HCT116 (cell line): ENCODE measurements around the gene PCYT1B.

ENCODE experiments used
- CEBPB ChIP-seq: IDR thresholded peaks from 2 replicates; pipeline ENCODE4 v1.6.1; 2012; ENCODE audit warnings: low read depth
- EGR1 ChIP-seq: IDR thresholded peaks from 2 replicates; pipeline ENCODE4 v1.6.1; 2012; ENCODE audit warnings: low read depth
- RAD21 ChIP-seq: IDR thresholded peaks from 2 replicates; pipeline ENCODE4 v1.6.1; 2012; ENCODE audit warnings: low read depth, mild to moderate bottlenecking
- SP1 ChIP-seq: IDR thresholded peaks from 2 replicates; pipeline ENCODE4 v1.6.1; 2012; ENCODE audit warnings: low read depth
- ZFX ChIP-seq: fragments of 450-650 bp; IDR thresholded peaks from 2 replicates; pipeline ENCODE4 v1.6.1; 2017
- TF ChIP-seq, protein P1 (sequence below), 3 experiments: fragments of 200-600 bp in 1 of 3; sonication (generic) in 1 of 3; IDR thresholded peaks in 2 of 3; conservative IDR thresholded peaks in 1 of 3; 2 replicates each; pipeline ENCODE4 v1.5.1; 2012 to 2017; ENCODE audit warnings: low read depth in 2 of 3, low read length in 2 of 3, antibody characterized with exemption in 1 of 3, borderline replicate concordance in 1 of 3, control low read depth in 1 of 3, mild to moderate bottlenecking in 1 of 3, mixed read lengths in 1 of 3, mixed run types in 1 of 3, moderate library complexity in 1 of 3; ENCODE audit not compliant: insufficient read depth in 1 of 3

DNA sequence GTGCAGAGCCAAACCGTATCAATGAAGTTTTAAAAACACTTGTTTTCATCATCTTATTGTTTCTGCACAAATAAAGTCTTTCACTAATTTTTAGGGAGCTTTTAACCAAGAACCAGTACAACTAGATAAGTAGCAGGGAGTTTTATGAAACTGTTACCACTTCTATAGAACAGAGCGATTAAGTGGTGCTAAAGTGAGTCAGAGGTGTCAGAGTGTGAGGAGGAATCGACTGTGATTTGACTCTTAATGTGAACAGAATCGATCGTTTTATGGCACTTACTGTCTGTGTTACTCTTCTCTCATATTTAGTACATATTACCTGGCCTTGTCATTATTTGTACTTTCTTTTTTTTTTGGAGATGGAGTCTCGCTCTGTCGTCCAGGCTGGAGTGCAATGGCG, 138.8 kb downstream of the PCYT1B start:
- TF ChIP-seq EGR1 = no peak
- TF ChIP-seq, protein P1, sequence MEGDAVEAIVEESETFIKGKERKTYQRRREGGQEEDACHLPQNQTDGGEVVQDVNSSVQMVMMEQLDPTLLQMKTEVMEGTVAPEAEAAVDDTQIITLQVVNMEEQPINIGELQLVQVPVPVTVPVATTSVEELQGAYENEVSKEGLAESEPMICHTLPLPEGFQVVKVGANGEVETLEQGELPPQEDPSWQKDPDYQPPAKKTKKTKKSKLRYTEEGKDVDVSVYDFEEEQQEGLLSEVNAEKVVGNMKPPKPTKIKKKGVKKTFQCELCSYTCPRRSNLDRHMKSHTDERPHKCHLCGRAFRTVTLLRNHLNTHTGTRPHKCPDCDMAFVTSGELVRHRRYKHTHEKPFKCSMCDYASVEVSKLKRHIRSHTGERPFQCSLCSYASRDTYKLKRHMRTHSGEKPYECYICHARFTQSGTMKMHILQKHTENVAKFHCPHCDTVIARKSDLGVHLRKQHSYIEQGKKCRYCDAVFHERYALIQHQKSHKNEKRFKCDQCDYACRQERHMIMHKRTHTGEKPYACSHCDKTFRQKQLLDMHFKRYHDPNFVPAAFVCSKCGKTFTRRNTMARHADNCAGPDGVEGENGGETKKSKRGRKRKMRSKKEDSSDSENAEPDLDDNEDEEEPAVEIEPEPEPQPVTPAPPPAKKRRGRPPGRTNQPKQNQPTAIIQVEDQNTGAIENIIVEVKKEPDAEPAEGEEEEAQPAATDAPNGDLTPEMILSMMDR (IDR thresholded peaks at IDR 0.05 in 2 of 3, conservative IDR thresholded peaks at IDR 0.05 in 1 of 3; ENCODE audit: borderline replicate concordance in 1 of 3, insufficient read depth in 1 of 3, low read depth in 2 of 3, low read length in 2 of 3) = no peak
- no peak for TF ChIP-seq CEBPB
- TF ChIP-seq SP1 = no peak
- TF ChIP-seq RAD21 = no peak
- no peak for TF ChIP-seq ZFX
